H1 (cell line): ENCODE measurements around the gene CELF2. TPM values are rescaled to one million over a fixed set of nuclear protein-coding genes. Genes with fewer than 3 reads are reported as not detected.

ENCODE experiments used
- CTCF ChIA-PET: fragments of 300-600 bp; sonication (Branson Sonifier 250); formaldehyde crosslinking; loops from one replicate; lab custom pipeline; 2021; ENCODE audit not compliant: partially characterized antibody; lab: Charles Lee
- POLR2A ChIA-PET: fragments of 300-600 bp; sonication (Branson Sonifier 250); formaldehyde crosslinking; loops from one replicate; lab custom pipeline; 2021; ENCODE audit warnings: inconsistent platforms; ENCODE audit not compliant: partially characterized antibody; lab: Charles Lee
- DNase-seq, 2 experiments: peaks; one replicate each; pipeline versions ENCODE4 v3.0.0 to v3.0.0-alpha.2; 2010 to 2022; ENCODE audit warnings: low spot score in 2 of 2, low read depth in 1 of 2, mixed read lengths in 1 of 2
- FAIRE-seq: peaks from 2 replicates; lab custom pipeline; 2011; peaks lifted over from hg19 to GRCh38; lab: Jason Lieb, UNC
- H2AFZ ChIP-seq: 2 replicates; pipeline ENCODE4 v1.8.1; 2012; ENCODE audit warnings: low read length, inconsistent platforms
- H2AK5ac ChIP-seq: 2 replicates; pipeline ENCODE4 v1.6.1; 2013; ENCODE audit warnings: low read depth, low read length
- H2BK120ac ChIP-seq: replicated peaks from 2 replicates; pipeline ENCODE3; 2013; ENCODE audit warnings: low read depth, low read length, inconsistent platforms
- H2BK12ac ChIP-seq: 2 replicates; pipeline ENCODE4 v1.6.1; 2013; ENCODE audit warnings: low read depth, low read length
- H2BK15ac ChIP-seq: 2 replicates; pipeline ENCODE4 v1.6.1; 2013; ENCODE audit warnings: low read length
- H2BK20ac ChIP-seq: 2 replicates; pipeline ENCODE4 v1.6.1; 2013; ENCODE audit warnings: low read length
- H2BK5ac ChIP-seq: 2 replicates; pipeline ENCODE4 v1.6.1; 2013; ENCODE audit warnings: low read depth, low read length
- H3K14ac ChIP-seq: 2 replicates; pipeline ENCODE4 v1.6.1; 2013; ENCODE audit warnings: inconsistent platforms; ENCODE audit not compliant: insufficient read length
- H3K18ac ChIP-seq: 2 replicates; pipeline ENCODE4 v1.6.1; 2013; ENCODE audit warnings: low read length; ENCODE audit errors: extremely low read depth
- H3K23ac ChIP-seq: 2 replicates; pipeline ENCODE4 v1.6.1; 2013; ENCODE audit warnings: inconsistent platforms; ENCODE audit not compliant: insufficient read length
- H3K23me2 ChIP-seq: 2 replicates; pipeline ENCODE4 v1.6.1; 2013; ENCODE audit warnings: low read depth, low read length
- H3K27ac ChIP-seq: 2 replicates; pipeline ENCODE4 v1.6.1; 2011; ENCODE audit warnings: low read depth, low read length, inconsistent platforms
- H3K27me3 ChIP-seq, 4 experiments: replicated peaks in 1 of 4; 1 replicate in 1 of 4; 2 replicates in 3 of 4; pipeline versions ENCODE4 v1.6.1 to v1.8.1; 2011 to 2013; ENCODE audit warnings: low read length in 3 of 4, mild to moderate bottlenecking in 3 of 4, inconsistent platforms in 2 of 4, mixed read lengths in 2 of 4, moderate library complexity in 1 of 4; ENCODE audit not compliant: control insufficient read depth in 3 of 4, insufficient read depth in 3 of 4; ENCODE audit errors: extremely low read depth in 1 of 4
- H3K36me3 ChIP-seq, 4 experiments: 2 replicates each; pipeline versions ENCODE4 v1.6.1 to v1.8.1; 2011 to 2013; ENCODE audit warnings: mild to moderate bottlenecking in 4 of 4, low read length in 3 of 4, moderate library complexity in 2 of 4, control low read depth in 1 of 4, inconsistent platforms in 1 of 4; ENCODE audit not compliant: insufficient read depth in 4 of 4, control insufficient read depth in 2 of 4
- H3K4ac ChIP-seq: replicated peaks from 2 replicates; pipeline ENCODE3; 2013; ENCODE audit warnings: low read length, low read depth, mixed read lengths, inconsistent platforms; ENCODE audit not compliant: insufficient read length
- H3K4me1 ChIP-seq, 4 experiments: replicated peaks in 1 of 4; 1 replicate in 1 of 4; 2 replicates in 3 of 4; pipeline versions ENCODE4 v1.6.1 to v1.8.1; 2011 to 2013; ENCODE audit warnings: low read length in 3 of 4, inconsistent platforms in 2 of 4, mixed read lengths in 1 of 4; ENCODE audit not compliant: insufficient read depth in 4 of 4, control insufficient read depth in 3 of 4
- H3K4me2 ChIP-seq, 2 experiments: 2 replicates each; pipeline versions ENCODE4 v1.6.1 to v1.8.1; 2011 to 2013; ENCODE audit warnings: low read depth in 2 of 2, low read length in 2 of 2, control low read depth in 1 of 2, inconsistent platforms in 1 of 2, mild to moderate bottlenecking in 1 of 2; ENCODE audit not compliant: insufficient read depth in 1 of 2
- H3K4me3 ChIP-seq, 4 experiments: fragments of 200-600, 300-600 bp in 1 of 4; sonication (generic), shearing (Covaris generic), sonication (Bioruptor Twin) in 1 of 4; 2 replicates each; pipeline versions ENCODE4 v1.5.1 to v1.8.1; 2011 to 2016; ENCODE audit warnings: low read length in 4 of 4, low read depth in 3 of 4, control low read depth in 2 of 4, inconsistent platforms in 2 of 4, mild to moderate bottlenecking in 2 of 4, mixed read lengths in 1 of 4, moderate library complexity in 1 of 4; ENCODE audit not compliant: insufficient read depth in 2 of 4; ENCODE audit errors: extremely low read depth in 1 of 4
- H3K56ac ChIP-seq: replicated peaks from 2 replicates; pipeline ENCODE3; 2013; ENCODE audit warnings: low read depth, mild to moderate bottlenecking, mixed read lengths, low read length, inconsistent platforms; ENCODE audit not compliant: insufficient read length
- H3K79me1 ChIP-seq: 2 replicates; pipeline ENCODE4 v1.6.1; 2013; ENCODE audit warnings: low read depth, low read length, control low read depth
- H3K79me2 ChIP-seq, 2 experiments: 2 replicates each; pipeline versions ENCODE4 v1.6.1 to v1.8.1; 2012 to 2013; ENCODE audit warnings: low read length in 2 of 2, mild to moderate bottlenecking in 2 of 2, inconsistent platforms in 1 of 2; ENCODE audit not compliant: insufficient read depth in 2 of 2, control insufficient read depth in 1 of 2
- H3K9ac ChIP-seq, 4 experiments: replicated peaks in 1 of 4; 1 replicate in 1 of 4; 2 replicates in 3 of 4; pipeline versions ENCODE4 v1.6.1 to v1.8.1; 2011 to 2013; ENCODE audit warnings: low read depth in 3 of 4, low read length in 3 of 4, control low read depth in 2 of 4, mild to moderate bottlenecking in 2 of 4, moderate library complexity in 2 of 4, inconsistent platforms in 1 of 4; ENCODE audit errors: extremely low read depth in 1 of 4
- H3K9me3 ChIP-seq, 2 experiments: 2 replicates each; pipeline versions ENCODE4 v1.6.1 to v1.8.1; 2012 to 2013; ENCODE audit warnings: mild to moderate bottlenecking in 2 of 2, moderate library complexity in 2 of 2, control low read depth in 1 of 2, inconsistent platforms in 1 of 2, low read depth in 1 of 2, low read length in 1 of 2, mixed read lengths in 1 of 2; ENCODE audit not compliant: insufficient read depth in 2 of 2
- H4K20me1 ChIP-seq, 2 experiments: replicated peaks in 1 of 2; 2 replicates each; pipeline versions ENCODE3 to v1.8.1; 2011 to 2013; ENCODE audit warnings: inconsistent platforms in 2 of 2, low read length in 2 of 2, mild to moderate bottlenecking in 1 of 2; ENCODE audit not compliant: insufficient read depth in 2 of 2, control insufficient read depth in 1 of 2
- H4K5ac ChIP-seq: 2 replicates; pipeline ENCODE4 v1.6.1; 2013; ENCODE audit warnings: low read length, low read depth, mixed read lengths, inconsistent platforms; ENCODE audit not compliant: insufficient read length
- H4K8ac ChIP-seq: 2 replicates; pipeline ENCODE4 v1.8.0; 2013; ENCODE audit warnings: mild to moderate bottlenecking, moderate library complexity, low read length, inconsistent platforms; ENCODE audit not compliant: insufficient read depth; ENCODE audit errors: extremely low read depth
- H4K91ac ChIP-seq: replicated peaks from 2 replicates; pipeline ENCODE3; 2013; ENCODE audit warnings: low read length, mixed read lengths, inconsistent platforms; ENCODE audit not compliant: insufficient read length
- CBX5 ChIP-seq: fragments of 300-800, 300-1000 bp; sonication (generic); IDR thresholded peaks from 2 replicates; pipeline ENCODE4 v1.7.1; 2016; ENCODE audit warnings: antibody characterized with exemption, low read length, low read depth
- CBX8 ChIP-seq: fragments of 300-800, 300-1000 bp; sonication (generic); IDR thresholded peaks from 2 replicates; pipeline ENCODE4 v1.7.1; 2016; ENCODE audit warnings: low read depth, low read length, borderline replicate concordance
- JUN ChIP-seq: IDR thresholded peaks from 2 replicates; pipeline ENCODE4 v1.6.1; 2011; ENCODE audit warnings: low read depth, mild to moderate bottlenecking, improper control_type of control experiment, low read length
- WGBS, 2 experiments: shearing (Covaris generic) in 1 of 2; methylation state at CpG; one replicate each; pipeline versions ENCODE4 v1.1.6 to v1.1.7; 2013 to 2015; ENCODE audit warnings: low lambda C conversion rate in 2 of 2, mixed read lengths in 2 of 2, inconsistent platforms in 1 of 2, low coverage in 1 of 2, missing lambda C conversion rate in 1 of 2; ENCODE audit not compliant: insufficient replicate concordance in 2 of 2, insufficient coverage in 1 of 2, insufficient read length in 1 of 2; ENCODE audit errors: extremely low coverage in 1 of 2, missing lambda C conversion rate in 1 of 2; 5-methylcytosine and 5-hydroxymethylcytosine counted together
- polyA plus RNA-seq, 7 experiments: library from polyadenylated mRNA; depleted of rRNA in 3 of 7; stranded (reverse) in 5 of 7; unstranded in 2 of 7; fragments of >200 nt in 5 of 7; fragments of 200-250 nt in 2 of 7; gene quantifications; 1 replicate in 5 of 7; 2 replicates in 1 of 7; 4 replicates in 1 of 7; pipeline versions ENCODE4 v1.2.1 to v1.2.3, GENCODE V29; 2011 to 2013; ENCODE audit warnings: missing spikeins in 2 of 7, mixed read lengths in 2 of 7
- total RNA-seq: library from RNA; stranded (reverse); fragmentation: NEBNext Ultra II Directional; extraction: Animal tissue kit (Norgen Biotek cat#: 25700); gene quantifications from 2 replicates; pipeline ENCODE4 v1.2.1, GENCODE V29; 2021

The CELF2 gene
- total and polyA plus RNA-seq, 2 of the 8 experiments (the other 6 are each of a cell fraction or from before 2014, with no cell fraction given) = 18.3 to 22.7 TPM

- Histone ChIP-seq H2BK12ac (0 out of 2 replicates have a peak overlapping the region, but pooled peaks have one; percentile 27), H3K4me3 (no peak overlapping the region), H3K4me1 (peaks cover 0 to 3% (median 1%) of the 10 kb centered on the region in 4 experiments; a peak in 3 of 7 replicates), H2AFZ (no peak overlapping the region), H2BK120ac (no peak overlapping the region), H4K5ac (no peak overlapping the region), H3K27ac (no peak overlapping the region), H3K23me2 (peaks cover 19% of the 10 kb centered on the region; the same call in 1 of the 2 replicates), H2AK5ac (0 out of 2 replicates have a peak overlapping the region, but pooled peaks have one; percentile 15), H3K4me2 (no peak overlapping the region), H3K56ac (no peak overlapping the region), H2BK20ac (no peak overlapping the region), H3K18ac (peak overlapping the region; percentile 6; the same call in 1 of the 2 replicates), H2BK5ac (peak overlapping the region; percentile 44; the same call in 1 of the 2 replicates), H3K14ac (no peak overlapping the region), H3K79me1 (no peaks in the 10 kb centered on the region), H3K9me3 (no peaks in the 10 kb centered on the region), H4K91ac (no peak overlapping the region), H3K23ac (no peak overlapping the region), H2BK15ac (no peak overlapping the region), H4K20me1 (peaks cover 0 to 2% of the 10 kb centered on the region in 2 experiments), H3K27me3 (no peaks in the 10 kb centered on the region), H3K4ac (no peak overlapping the region), H3K36me3 (no peaks in the 10 kb centered on the region), H3K9ac (no peak overlapping the region), H3K79me2 (no peaks in the 10 kb centered on the region), H4K8ac (no peak overlapping the region)
- CTCF ChIA-PET = interaction anchor here (0.9 to 1.2 kb wide), 3 partner anchors 10 to 132 kb away, joined by 3 read pairs; no protein-coding TSS in a partner anchor
- 94% methylated on average over 25 of the region's 25 CpGs; no CpG with 5 or more reads in 1 of the 2 experiments for WGBS, 2 experiments
- DNase-seq (no peak), FAIRE-seq (no peak)
- TF ChIP-seq JUN = no peak
- TF ChIP-seq CBX8 = no peak
- TF ChIP-seq CBX5 = no peak
- POLR2A ChIA-PET = no interaction called here
Observed at GRCh38 chr10:11280187-11280932, 262.7 kb downstream of the CELF2 start.
